CD4-positive, CD25-positive, alpha-beta regulatory T cell (primary cell): ENCODE results near the gene FHIT. TPM values are rescaled to one million over a fixed set of nuclear protein-coding genes. Genes with fewer than 3 reads are reported as not detected.

Experiments
- ATAC-seq, 2 donors: fragments of 150-1000 bp; cut with Tn5 transposase; one replicate each; pipeline ENCODE4 v1.10.0; 2021; ENCODE audit warnings: low read depth in 2 of 2, moderate number of reproducible peaks in 2 of 2, moderate library complexity in 1 of 2
- DNase-seq, 3 donors: peaks; one replicate each; pipeline versions ENCODE4 v3.0.0 to v3.0.0-alpha.2; 2012 to 2022; ENCODE audit warnings: mixed read lengths in 1 of 3
- H3K27ac ChIP-seq: one replicate; pipeline ENCODE4 v1.7.0; 2013; ENCODE audit warnings: mild to moderate bottlenecking, low read length; ENCODE audit not compliant: insufficient read depth, poor library complexity, severe bottlenecking
- H3K27me3 ChIP-seq: one replicate; pipeline ENCODE4 v1.7.0; 2013; ENCODE audit warnings: low read length; ENCODE audit not compliant: control insufficient read depth, insufficient read depth
- H3K36me3 ChIP-seq: one replicate; pipeline ENCODE4 v1.7.0; 2013; ENCODE audit warnings: mild to moderate bottlenecking, low read length, moderate library complexity; ENCODE audit not compliant: control insufficient read depth, insufficient read depth
- H3K4me1 ChIP-seq: 2 replicates; pipeline ENCODE4 v1.7.0; 2013; ENCODE audit warnings: mild to moderate bottlenecking, low read length; ENCODE audit not compliant: insufficient read depth, control insufficient read depth, poor library complexity, severe bottlenecking
- H3K4me3 ChIP-seq: one replicate; pipeline ENCODE4 v1.7.0; 2013; ENCODE audit warnings: low read depth, mild to moderate bottlenecking, low read length, moderate library complexity
- H3K9me3 ChIP-seq, 2 experiments: 1 replicate in 1 of 2; 2 replicates in 1 of 2; pipeline ENCODE4 v1.7.0; 2013; ENCODE audit warnings: low read length in 2 of 2, mild to moderate bottlenecking in 1 of 2, moderate library complexity in 1 of 2; ENCODE audit not compliant: control insufficient read depth in 2 of 2
- H3K27ac Mint-ChIP-seq, 3 donors: one replicate each; pipeline ENCODE4 v1.8.0; 2020 to 2022; ENCODE audit warnings: mild to moderate bottlenecking in 3 of 3, mixed read lengths in 3 of 3, moderate library complexity in 2 of 3
- H3K27me3 Mint-ChIP-seq: one replicate; pipeline ENCODE4 v1.8.0; 2022; ENCODE audit warnings: mild to moderate bottlenecking, mixed read lengths
- H3K36me3 Mint-ChIP-seq: one replicate; pipeline ENCODE4 v1.8.0; 2020; ENCODE audit warnings: mixed read lengths
- H3K4me1 Mint-ChIP-seq, 4 donors: one replicate each; pipeline ENCODE4 v1.8.0; 2020 to 2022; ENCODE audit warnings: mixed read lengths in 4 of 4, mild to moderate bottlenecking in 1 of 4
- H3K4me3 Mint-ChIP-seq, 4 donors: one replicate each; pipeline ENCODE4 v1.8.0; 2020 to 2022; ENCODE audit warnings: mild to moderate bottlenecking in 4 of 4, mixed read lengths in 4 of 4, moderate library complexity in 3 of 4
- H3K9me3 Mint-ChIP-seq, 7 donors: one replicate each; pipeline ENCODE4 v1.8.0; 2020 to 2022; ENCODE audit warnings: mixed read lengths in 7 of 7, mild to moderate bottlenecking in 3 of 7, moderate library complexity in 2 of 7
- polyA plus RNA-seq, 4 donors: library from polyadenylated mRNA; unstranded; fragments of 300-500 nt; fragmentation: Illumina TruSeq; gene quantifications; one replicate each; pipeline ENCODE4 v1.2.3, GENCODE V29; 2021
- total RNA-seq: library from RNA; stranded (reverse); gene quantifications from one replicate; pipeline ENCODE4 v1.2.3, GENCODE V29; 2022

Gene FHIT
- total and polyA plus RNA-seq, 5 donors from 2014 or later, result 7.8 to 120 (median 14.4) TPM

- Mint-ChIP-seq H3K36me3 (no peaks in the 10 kb centered on the region), H3K27me3 (peaks cover 5% of the 10 kb centered on the region), H3K27ac (no peak overlapping the region), H3K4me1 (no peaks in the 10 kb centered on the region), H3K9me3 (peaks cover 0 to 3% (median 0%) of the 10 kb centered on the region in 7 donors), H3K4me3 (no peak overlapping the region)
- Histone ChIP-seq H3K36me3 (no peaks in the 10 kb centered on the region), H3K4me1 (no peaks in the 10 kb centered on the region), H3K4me3 (no peak overlapping the region), H3K27me3 (no peaks in the 10 kb centered on the region), H3K27ac (no peak overlapping the region), H3K9me3 (no peaks in the 10 kb centered on the region)
- ATAC-seq, result no peak
- no peak for DNase-seq
These were observed 657.2 kb downstream of the FHIT start for GRCh38 chr3:60594025-60594424.

- ATAC-seq (no peak), DNase-seq (no peak)
- Histone ChIP-seq H3K27me3 (no peaks in the 10 kb centered on the region), H3K27ac (no peak overlapping the region), H3K4me3 (no peak overlapping the region), H3K4me1 (no peaks in the 10 kb centered on the region), H3K9me3 (no peaks in the 10 kb centered on the region), H3K36me3 (no peaks in the 10 kb centered on the region)
- Mint-ChIP-seq H3K9me3 (peaks cover 0 to 1% (median 0%) of the 10 kb centered on the region in 7 donors), H3K4me1 (no peaks in the 10 kb centered on the region), H3K27ac (no peak overlapping the region), H3K27me3 (peaks cover 5% of the 10 kb centered on the region), H3K36me3 (no peaks in the 10 kb centered on the region), H3K4me3 (no peak overlapping the region)
These were observed 660.0 kb downstream of the FHIT start for GRCh38 chr3:60591267-60591666.

- ATAC-seq, result no peak
- H3K27ac Mint-ChIP-seq, result no peak overlapping the region
These were observed 662.4 kb downstream of the FHIT start for GRCh38 chr3:60588806-60589205.

GRCh38 chr3:60585918-60586317 lies 665.3 kb downstream of the FHIT start:
- no peak overlapping the region for H3K27ac Mint-ChIP-seq
- no peaks in the 10 kb centered on the region for H3K27me3 Mint-ChIP-seq
- H3K9me3 Mint-ChIP-seq, result no peaks in the 10 kb centered on the region
- DNase-seq (no peak), ATAC-seq (no peak)
- Histone ChIP-seq H3K9me3 (no peaks in the 10 kb centered on the region), H3K4me3 (no peak overlapping the region), H3K4me1 (no peaks in the 10 kb centered on the region), H3K27ac (no peak overlapping the region), H3K36me3 (no peaks in the 10 kb centered on the region), H3K27me3 (no peaks in the 10 kb centered on the region)
- H3K36me3 Mint-ChIP-seq, result no peaks in the 10 kb centered on the region
- no peaks in the 10 kb centered on the region for H3K4me1 Mint-ChIP-seq
- no peak overlapping the region for H3K4me3 Mint-ChIP-seq

More at GRCh38 chr3:60588806-60589205, 662.4 kb downstream of the FHIT start:
- Histone ChIP-seq H3K4me1 (no peaks in the 10 kb centered on the region), H3K27ac (no peak overlapping the region), H3K4me3 (no peak overlapping the region), H3K27me3 (no peaks in the 10 kb centered on the region), H3K9me3 (no peaks in the 10 kb centered on the region), H3K36me3 (no peaks in the 10 kb centered on the region)
- Mint-ChIP-seq H3K4me3 (no peak overlapping the region), H3K4me1 (no peaks in the 10 kb centered on the region), H3K27me3 (no peaks in the 10 kb centered on the region), H3K36me3 (no peaks in the 10 kb centered on the region), H3K9me3 (no peaks in the 10 kb centered on the region)
- DNase-seq, result no peak

- no peak for ATAC-seq
- Histone ChIP-seq H3K27ac (no peak overlapping the region), H3K36me3 (no peaks in the 10 kb centered on the region), H3K9me3 (no peaks in the 10 kb centered on the region), H3K4me3 (no peak overlapping the region), H3K27me3 (no peaks in the 10 kb centered on the region), H3K4me1 (no peaks in the 10 kb centered on the region)
- Mint-ChIP-seq H3K4me3 (no peak overlapping the region), H3K4me1 (no peaks in the 10 kb centered on the region), H3K27ac (no peak overlapping the region), H3K36me3 (no peaks in the 10 kb centered on the region), H3K9me3 (no peaks in the 10 kb centered on the region), H3K27me3 (no peaks in the 10 kb centered on the region)
- no peak for DNase-seq
These were observed 667.0 kb downstream of the FHIT start for GRCh38 chr3:60584250-60584649.

GRCh38 chr3:60582288-60582687 lies 669.0 kb downstream of the FHIT start:
- H3K27ac Mint-ChIP-seq, result no peak overlapping the region
- H3K4me1 Mint-ChIP-seq, result no peaks in the 10 kb centered on the region
- Histone ChIP-seq H3K36me3 (no peaks in the 10 kb centered on the region), H3K27ac (no peak overlapping the region), H3K4me1 (no peaks in the 10 kb centered on the region), H3K27me3 (no peaks in the 10 kb centered on the region), H3K9me3 (no peaks in the 10 kb centered on the region), H3K4me3 (no peak overlapping the region)
- no peak for ATAC-seq
- H3K4me3 Mint-ChIP-seq, result no peak overlapping the region
- no peaks in the 10 kb centered on the region for H3K9me3 Mint-ChIP-seq
- H3K27me3 Mint-ChIP-seq, result no peaks in the 10 kb centered on the region
- no peak for DNase-seq
- no peaks in the 10 kb centered on the region for H3K36me3 Mint-ChIP-seq

- no peak overlapping the region for H3K27ac Mint-ChIP-seq
- no peaks in the 10 kb centered on the region for H3K4me1 Mint-ChIP-seq
- DNase-seq, result no peak
- Histone ChIP-seq H3K9me3 (no peaks in the 10 kb centered on the region), H3K27ac (no peak overlapping the region), H3K27me3 (no peaks in the 10 kb centered on the region), H3K36me3 (no peaks in the 10 kb centered on the region), H3K4me3 (no peak overlapping the region), H3K4me1 (no peaks in the 10 kb centered on the region)
- H3K36me3 Mint-ChIP-seq, result no peaks in the 10 kb centered on the region
- no peaks in the 10 kb centered on the region for H3K27me3 Mint-ChIP-seq
- no peaks in the 10 kb centered on the region for H3K9me3 Mint-ChIP-seq
- H3K4me3 Mint-ChIP-seq, result no peak overlapping the region
- ATAC-seq, result no peak
These were observed 670.4 kb downstream of the FHIT start for GRCh38 chr3:60580809-60581208.

GRCh38 chr3:60579734-60580133 lies 671.5 kb downstream of the FHIT start:
- Mint-ChIP-seq H3K27me3 (no peaks in the 10 kb centered on the region), H3K36me3 (no peaks in the 10 kb centered on the region)
- no peaks in the 10 kb centered on the region for H3K4me1 ChIP-seq

More at GRCh38 chr3:60579734-60580133, 671.5 kb downstream of the FHIT start:
- H3K36me3 ChIP-seq, result no peaks in the 10 kb centered on the region
- H3K9me3 Mint-ChIP-seq, result no peaks in the 10 kb centered on the region
- H3K4me3 ChIP-seq, result no peak overlapping the region
- DNase-seq (no peak), ATAC-seq (no peak)
- H3K27ac ChIP-seq, result no peak overlapping the region
- H3K27me3 ChIP-seq, result no peaks in the 10 kb centered on the region
- H3K9me3 ChIP-seq, result no peaks in the 10 kb centered on the region
- H3K4me3 Mint-ChIP-seq, result no peak overlapping the region
- no peaks in the 10 kb centered on the region for H3K4me1 Mint-ChIP-seq
- H3K27ac Mint-ChIP-seq, result no peak overlapping the region
